ENCODE measurements around the gene SUSD1. TPM values are rescaled to one million over a fixed set of nuclear protein-coding genes. Genes with fewer than 3 reads are reported as not detected.

Gene SUSD1
- total and polyA plus RNA-seq, 8 donors, result 2.6 to 14.8 (median 4.4) TPM

DNA sequence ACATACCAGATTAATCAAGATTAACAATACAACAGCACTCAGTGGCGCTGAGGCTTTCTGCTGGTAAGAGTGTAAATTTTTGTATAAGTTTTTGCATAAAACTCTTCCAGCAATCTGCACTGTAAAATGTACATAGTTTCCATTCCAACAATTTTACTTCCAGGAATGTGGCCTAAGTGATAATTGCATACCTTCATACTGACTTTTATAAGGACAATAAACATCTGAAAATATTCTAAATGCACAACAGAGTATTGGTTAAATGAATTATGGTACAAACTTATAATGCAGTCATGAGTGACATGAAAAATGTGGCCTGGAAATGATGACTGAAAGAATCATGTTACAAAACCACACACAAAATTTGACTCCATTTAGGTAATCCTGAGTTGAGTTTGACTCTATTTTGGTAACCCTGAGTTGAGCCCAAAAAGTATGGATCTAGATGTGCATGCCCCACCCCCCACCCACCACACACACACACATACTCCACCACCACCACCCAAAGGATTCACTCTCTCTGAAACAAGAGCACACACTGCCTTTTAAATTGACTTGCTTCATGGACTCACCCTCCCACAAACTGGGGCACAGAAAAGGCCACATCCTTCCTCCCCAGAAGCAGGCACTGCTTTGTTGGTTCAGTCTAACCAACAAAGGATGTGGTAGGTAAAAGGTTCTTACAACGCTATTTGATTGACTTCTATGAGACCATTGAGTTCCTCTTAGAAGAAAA is 137.6 kb downstream of the SUSD1 start:
- no peaks in the 10 kb centered on the region for H3K9me3 ChIP-seq
- H3K36me3 ChIP-seq, result no peaks in the 10 kb centered on the region
- DNase-seq (no peak), FAIRE-seq (no peak), ATAC-seq (no peak)
- H3K27me3 ChIP-seq, result no peaks in the 10 kb centered on the region
- H3K27ac ChIP-seq, result no peak overlapping the region
- H3K4me3 ChIP-seq, result no peak overlapping the region
- 92 to 98% methylated on average over 2 of the region's 2 CpGs for WGBS, 2 donors
- peaks cover 0 to 9% (median 0%) of the 10 kb centered on the region in 3 donors for H3K4me1 ChIP-seq
- TF ChIP-seq, protein P1, sequence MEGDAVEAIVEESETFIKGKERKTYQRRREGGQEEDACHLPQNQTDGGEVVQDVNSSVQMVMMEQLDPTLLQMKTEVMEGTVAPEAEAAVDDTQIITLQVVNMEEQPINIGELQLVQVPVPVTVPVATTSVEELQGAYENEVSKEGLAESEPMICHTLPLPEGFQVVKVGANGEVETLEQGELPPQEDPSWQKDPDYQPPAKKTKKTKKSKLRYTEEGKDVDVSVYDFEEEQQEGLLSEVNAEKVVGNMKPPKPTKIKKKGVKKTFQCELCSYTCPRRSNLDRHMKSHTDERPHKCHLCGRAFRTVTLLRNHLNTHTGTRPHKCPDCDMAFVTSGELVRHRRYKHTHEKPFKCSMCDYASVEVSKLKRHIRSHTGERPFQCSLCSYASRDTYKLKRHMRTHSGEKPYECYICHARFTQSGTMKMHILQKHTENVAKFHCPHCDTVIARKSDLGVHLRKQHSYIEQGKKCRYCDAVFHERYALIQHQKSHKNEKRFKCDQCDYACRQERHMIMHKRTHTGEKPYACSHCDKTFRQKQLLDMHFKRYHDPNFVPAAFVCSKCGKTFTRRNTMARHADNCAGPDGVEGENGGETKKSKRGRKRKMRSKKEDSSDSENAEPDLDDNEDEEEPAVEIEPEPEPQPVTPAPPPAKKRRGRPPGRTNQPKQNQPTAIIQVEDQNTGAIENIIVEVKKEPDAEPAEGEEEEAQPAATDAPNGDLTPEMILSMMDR (IDR thresholded peaks at IDR 0.05), result no peak
- intact Hi-C loops (cut with DNase I), result no loop called here

DNA sequence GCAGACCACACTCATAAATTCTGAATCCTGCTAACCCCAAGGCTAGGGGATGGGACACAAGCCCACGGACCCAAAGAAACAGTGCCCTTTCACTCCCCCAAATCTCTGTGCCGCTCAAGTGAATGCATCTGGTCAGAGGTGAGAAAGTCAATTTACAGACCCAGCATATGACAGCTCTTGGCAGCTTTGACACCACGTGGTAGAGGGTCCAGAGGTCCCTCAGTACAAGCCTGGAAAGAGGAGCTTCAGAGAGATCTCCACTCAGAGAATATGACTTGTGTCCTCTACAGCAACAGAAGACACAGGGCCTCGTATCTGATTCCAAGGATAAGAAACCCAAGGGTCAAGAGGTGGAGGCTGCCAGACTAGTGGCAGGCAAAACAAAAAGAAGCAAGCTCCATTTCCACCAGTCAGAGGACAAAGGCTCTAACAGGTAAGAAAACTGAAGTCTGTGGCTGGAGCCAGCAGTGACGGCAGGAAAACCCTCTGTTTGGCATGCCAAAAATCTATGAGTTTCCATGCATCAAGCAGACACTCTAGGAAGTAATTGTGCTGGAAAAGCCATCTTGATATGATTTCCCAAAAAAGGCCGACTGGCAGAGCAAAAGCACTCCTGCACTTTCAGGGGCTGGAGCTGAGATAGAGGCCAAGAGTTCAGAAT is 139.8 kb downstream of the SUSD1 start:
- Histone ChIP-seq H3K27me3 (no peaks in the 10 kb centered on the region), H3K4me1 (peaks cover 0 to 16% (median 0%) of the 10 kb centered on the region in 3 donors), H3K27ac (no peak overlapping the region), H3K9me3 (no peaks in the 10 kb centered on the region), H3K4me3 (no peak overlapping the region), H3K36me3 (no peaks in the 10 kb centered on the region)
- 85 to 87% methylated on average over 6 of the region's 6 CpGs for WGBS, 2 donors
- DNase-seq, result no peak
- FAIRE-seq, result no peak
- no peak for ATAC-seq
- intact Hi-C loops (cut with DNase I), result no loop called here
- TF ChIP-seq, protein P1 (IDR thresholded peaks at IDR 0.05), result no peak

DNA sequence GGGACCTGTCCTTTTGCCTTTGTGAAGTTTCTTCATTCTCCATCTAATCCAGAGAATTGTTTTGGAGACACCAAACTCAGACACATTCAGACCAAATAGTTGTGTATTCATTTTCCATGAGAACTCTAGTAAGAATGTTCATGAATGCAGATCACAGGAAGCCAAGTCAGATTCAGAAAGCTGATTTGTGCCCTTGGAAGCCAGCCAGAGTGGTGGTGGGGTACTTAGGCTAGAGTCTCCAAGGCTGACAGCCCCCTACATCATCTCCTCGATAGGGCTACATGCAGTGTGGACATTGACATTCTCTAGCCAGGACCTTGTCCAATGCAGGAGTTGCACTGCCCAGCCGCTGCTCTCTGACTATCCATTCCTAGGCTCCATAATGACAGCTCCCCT is 140.9 kb downstream of the SUSD1 start:
- FAIRE-seq (no peak), ATAC-seq (no peak), DNase-seq (no peak)
- Histone ChIP-seq H3K9me3 (no peaks in the 10 kb centered on the region), H3K27ac (peak overlapping the region in 1 of 4 donors; percentile 9), H3K4me3 (no peak overlapping the region), H3K36me3 (no peaks in the 10 kb centered on the region), H3K4me1 (peaks cover 0 to 27% (median 5%) of the 10 kb centered on the region in 3 donors), H3K27me3 (no peaks in the 10 kb centered on the region)
- intact Hi-C loops (cut with DNase I), result no loop called here
- TF ChIP-seq, protein P1 (IDR thresholded peaks at IDR 0.05), result no peak
- 64 to 70% methylated on average over 2 of the region's 2 CpGs for WGBS, 2 donors

DNA sequence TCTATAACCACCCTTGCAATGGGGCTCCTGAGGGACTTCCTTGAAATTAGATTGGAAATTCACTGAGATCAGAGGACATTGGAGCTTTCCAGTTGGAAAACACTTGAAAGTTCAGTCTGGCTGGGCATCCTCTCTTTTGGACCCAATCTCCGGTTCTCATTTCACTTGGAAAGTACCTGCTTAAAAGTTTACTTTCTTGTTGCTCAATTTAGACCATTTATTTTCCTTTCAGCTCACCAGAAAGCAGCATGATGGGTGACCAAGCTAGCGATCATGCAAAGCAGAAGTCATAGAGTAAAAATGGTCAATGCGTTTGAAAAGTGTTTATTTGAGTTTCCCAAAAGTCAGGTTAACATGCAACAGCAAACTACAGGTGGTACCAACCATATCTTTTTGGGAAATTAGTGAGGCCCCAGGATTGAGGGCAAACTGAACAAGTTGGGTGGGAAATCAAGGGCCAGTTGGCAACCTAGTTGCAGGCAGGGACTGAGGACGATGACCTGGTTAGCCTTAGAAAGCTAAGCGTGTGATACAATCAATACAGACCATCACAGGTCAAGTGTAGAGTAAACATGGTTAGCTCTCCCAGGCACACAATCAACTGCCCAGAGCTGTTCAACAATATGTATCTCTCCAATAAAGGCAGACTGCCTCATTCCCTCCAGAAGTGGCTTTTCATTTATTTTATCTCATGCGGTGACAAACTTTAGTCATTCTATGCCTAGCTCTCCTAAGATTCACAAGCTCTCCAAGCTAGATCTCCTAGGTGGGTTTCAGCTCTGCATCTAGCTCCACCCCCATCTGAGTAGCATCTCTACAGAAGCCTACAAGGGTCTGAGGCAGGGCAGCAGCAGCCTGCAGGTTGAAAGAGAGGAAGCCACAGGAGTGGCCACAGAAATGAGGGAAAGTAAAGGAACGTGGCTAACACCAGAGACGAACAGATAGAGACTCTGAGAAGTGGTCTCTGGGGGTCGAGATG is 141.6 kb downstream of the SUSD1 start:
- H3K4me3 ChIP-seq, result no peak overlapping the region
- peak overlapping the region in 2 of 4 donors; percentile 3 to 9 for H3K27ac ChIP-seq
- ATAC-seq, result peak in 2 of 4 donors; percentile 24 to 29
- H3K9me3 ChIP-seq, result no peaks in the 10 kb centered on the region
- peaks cover 0 to 27% (median 5%) of the 10 kb centered on the region in 3 donors for H3K4me1 ChIP-seq
- intact Hi-C loops (cut with DNase I), result no loop called here
- DNase-seq, result no peak
- no peaks in the 10 kb centered on the region for H3K36me3 ChIP-seq
- TF ChIP-seq, protein P1 (IDR thresholded peaks at IDR 0.05), result no peak
- 62 to 68% methylated on average over 9 of the region's 9 CpGs for WGBS, 2 donors
- no peaks in the 10 kb centered on the region for H3K27me3 ChIP-seq
- no peak for FAIRE-seq
